CD4-positive, alpha-beta T cell (primary cell): Measurements from ENCODE around the gene TGFBR2. TPM values are rescaled to one million over a fixed set of nuclear protein-coding genes. Genes with fewer than 3 reads are reported as not detected.

Experiments used
- ATAC-seq: fragments of 200-7000 bp; cut with Tn5 transposase; one replicate; pipeline ENCODE4 v1.10.0; 2022; ENCODE audit warnings: mild to moderate bottlenecking; ENCODE audit not compliant: poor library complexity
- CTCF ChIA-PET: fragments of 350-600 bp; sonication (Branson Sonifier 250); formaldehyde crosslinking; loops from one replicate; lab custom pipeline; 2021; ENCODE audit warnings: antibody characterized with exemption, inconsistent platforms; lab: Charles Lee
- POLR2A ChIA-PET: fragments of 350-600 bp; sonication (Branson Sonifier 250); formaldehyde crosslinking; loops from one replicate; lab custom pipeline; 2021; ENCODE audit warnings: antibody characterized with exemption, inconsistent platforms; lab: Charles Lee
- DNase-seq, 14 experiments: peaks; one replicate each; pipeline ENCODE4 v3.0.0-alpha.2; 2013 to 2020; ENCODE audit warnings: mixed read lengths in 2 of 14
- H3K27ac ChIP-seq, 2 donors: one replicate each; pipeline versions ENCODE4 v1.5.1 to v1.7.0; 2013; ENCODE audit warnings: low read length in 2 of 2, low read depth in 1 of 2, mild to moderate bottlenecking in 1 of 2
- H3K27me3 ChIP-seq, 2 experiments: 1 replicate in 1 of 2; 2 replicates in 1 of 2; pipeline versions ENCODE4 v1.6.1 to v1.7.0; 2013; ENCODE audit warnings: low read length in 2 of 2, control low read depth in 1 of 2, mild to moderate bottlenecking in 1 of 2, moderate library complexity in 1 of 2; ENCODE audit not compliant: insufficient read depth in 2 of 2, control insufficient read depth in 1 of 2
- H3K36me3 ChIP-seq: one replicate; pipeline ENCODE4 v1.6.1; 2013; ENCODE audit warnings: low read length, control low read depth; ENCODE audit not compliant: insufficient read depth
- H3K4me1 ChIP-seq: one replicate; pipeline ENCODE4 v1.6.1; 2013; ENCODE audit warnings: low read length, control low read depth; ENCODE audit not compliant: insufficient read depth
- H3K4me3 ChIP-seq: one replicate; pipeline ENCODE4 v1.5.1; 2013; ENCODE audit warnings: mild to moderate bottlenecking, low read length, moderate library complexity
- H3K9me3 ChIP-seq, 2 experiments: 1 replicate in 1 of 2; 2 replicates in 1 of 2; pipeline versions ENCODE4 v1.6.1 to v1.7.0; 2013; ENCODE audit warnings: low read length in 2 of 2, mild to moderate bottlenecking in 2 of 2, control low read depth in 1 of 2, moderate library complexity in 1 of 2; ENCODE audit not compliant: control insufficient read depth in 1 of 2, insufficient read depth in 1 of 2
- H3K27ac Mint-ChIP-seq: one replicate; pipeline ENCODE4 v1.8.0; 2020; ENCODE audit warnings: mixed read lengths
- H3K27me3 Mint-ChIP-seq: one replicate; pipeline ENCODE4 v1.8.0; 2021; ENCODE audit warnings: mixed read lengths
- H3K36me3 Mint-ChIP-seq: one replicate; pipeline ENCODE4 v1.8.0; 2021; ENCODE audit warnings: low read depth, mixed read lengths
- H3K4me1 Mint-ChIP-seq: one replicate; pipeline ENCODE4 v1.8.0; 2021; ENCODE audit warnings: low read depth, mixed read lengths
- H3K4me3 Mint-ChIP-seq: one replicate; pipeline ENCODE4 v1.8.0; 2020; ENCODE audit warnings: mild to moderate bottlenecking, mixed read lengths
- H3K9me3 Mint-ChIP-seq: one replicate; pipeline ENCODE4 v1.8.0; 2020; ENCODE audit warnings: mixed read lengths
- intact Hi-C, 2 experiments: fragments of 100-400 bp; cut with DNase I in 1 of 2; cut with micrococcal nuclease in 1 of 2; formaldehyde crosslinking; loops; one replicate each; pipeline versions ENCODE4 v1.15.1 to v1.9.0; 2023 to 2025; cut with DNase I, micrococcal nuclease
- total RNA-seq, 174 experiments: library from RNA in 2 of 174; stranded (reverse) in 2 of 174; gene quantifications; one replicate each; pipeline ENCODE4 v1.2.3 and lab custom pipeline; 2021 to 2026
- TF ChIP-seq, protein P1 (sequence below): fragments of 200-600 bp; IDR thresholded peaks from one replicate; pipeline ENCODE4 v1.8.0; 2022; ENCODE audit warnings: antibody characterized with exemption, mild to moderate bottlenecking

TGFBR2 gene
- total RNA-seq, 2 experiments from 2014 or later: 203 to 205 TPM

DNA sequence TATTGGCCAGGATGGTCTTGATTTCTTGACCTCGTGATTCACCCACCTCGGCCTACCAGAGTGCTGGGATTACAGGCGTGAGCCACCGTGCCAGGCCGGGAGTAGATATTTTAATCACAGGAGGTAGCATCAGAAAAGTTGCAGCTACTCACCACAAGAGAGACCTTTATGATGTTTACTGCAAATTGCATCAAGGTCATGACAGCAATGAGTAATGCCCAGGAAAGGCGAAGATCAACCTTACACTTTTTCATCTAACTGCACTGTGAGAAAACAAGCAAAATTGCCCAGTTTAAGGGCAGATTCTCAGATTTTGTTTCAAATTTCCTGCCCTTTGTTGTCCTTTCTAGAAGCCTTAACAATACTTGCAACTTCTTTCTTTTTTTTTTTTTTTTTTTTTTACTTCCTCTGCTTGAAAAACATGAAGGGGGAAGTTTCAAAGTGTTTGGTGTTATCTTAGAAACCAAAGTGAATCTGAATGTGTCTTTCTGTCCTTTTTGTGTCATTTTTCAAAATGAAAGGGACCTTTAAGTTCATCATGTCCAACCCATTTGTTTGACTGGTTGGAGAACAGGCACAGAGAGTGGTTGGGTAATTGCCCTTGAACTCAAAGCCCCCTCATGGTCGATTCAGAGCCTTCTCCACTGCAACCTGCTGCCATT lies 25.0 kb downstream of the TGFBR2 start:
- no peaks in the 10 kb centered on the region for H3K9me3 Mint-ChIP-seq
- H3K36me3 Mint-ChIP-seq: peaks cover 79% of the 10 kb centered on the region
- TF ChIP-seq, protein P1, sequence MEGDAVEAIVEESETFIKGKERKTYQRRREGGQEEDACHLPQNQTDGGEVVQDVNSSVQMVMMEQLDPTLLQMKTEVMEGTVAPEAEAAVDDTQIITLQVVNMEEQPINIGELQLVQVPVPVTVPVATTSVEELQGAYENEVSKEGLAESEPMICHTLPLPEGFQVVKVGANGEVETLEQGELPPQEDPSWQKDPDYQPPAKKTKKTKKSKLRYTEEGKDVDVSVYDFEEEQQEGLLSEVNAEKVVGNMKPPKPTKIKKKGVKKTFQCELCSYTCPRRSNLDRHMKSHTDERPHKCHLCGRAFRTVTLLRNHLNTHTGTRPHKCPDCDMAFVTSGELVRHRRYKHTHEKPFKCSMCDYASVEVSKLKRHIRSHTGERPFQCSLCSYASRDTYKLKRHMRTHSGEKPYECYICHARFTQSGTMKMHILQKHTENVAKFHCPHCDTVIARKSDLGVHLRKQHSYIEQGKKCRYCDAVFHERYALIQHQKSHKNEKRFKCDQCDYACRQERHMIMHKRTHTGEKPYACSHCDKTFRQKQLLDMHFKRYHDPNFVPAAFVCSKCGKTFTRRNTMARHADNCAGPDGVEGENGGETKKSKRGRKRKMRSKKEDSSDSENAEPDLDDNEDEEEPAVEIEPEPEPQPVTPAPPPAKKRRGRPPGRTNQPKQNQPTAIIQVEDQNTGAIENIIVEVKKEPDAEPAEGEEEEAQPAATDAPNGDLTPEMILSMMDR: no peak
- peak; percentile 82 for ATAC-seq
- H3K4me1 ChIP-seq: peaks cover 78% of the 10 kb centered on the region
- H3K27ac Mint-ChIP-seq: peak overlapping the region; percentile 96
- peak overlapping the region; percentile 77 to 90 for H3K27ac ChIP-seq
- POLR2A ChIA-PET: interaction anchor here (0.6 to 18.3 kb wide), 15 partner anchors 9 to 301 kb away, joined by 3 to 297 read pairs (median 6); partner anchors contain the start of gene TGFBR2
- no peaks in the 10 kb centered on the region for H3K27me3 Mint-ChIP-seq
- no peaks in the 10 kb centered on the region for H3K27me3 ChIP-seq
- no peaks in the 10 kb centered on the region for H3K9me3 ChIP-seq
- peak overlapping the region; percentile 74 for H3K4me3 Mint-ChIP-seq
- CTCF ChIA-PET: interaction anchor here (0.5 to 1.6 kb wide), 4 partner anchors 11 to 62 kb away, joined by 3 to 6 read pairs (median 4); no protein-coding TSS in a partner anchor
- DNase-seq: peak in 13 of 14 experiments; percentile 17 to 87 (median 35)
- H3K36me3 ChIP-seq: peaks cover 15% of the 10 kb centered on the region
- H3K4me1 Mint-ChIP-seq: peaks cover 100% of the 10 kb centered on the region
- H3K4me3 ChIP-seq: peak overlapping the region; percentile 6
- intact Hi-C loops: loop anchor here (1.0 to 10.0 kb wide), 6 partner anchors 13 to 279 kb away; no protein-coding TSS in a partner anchor

DNA sequence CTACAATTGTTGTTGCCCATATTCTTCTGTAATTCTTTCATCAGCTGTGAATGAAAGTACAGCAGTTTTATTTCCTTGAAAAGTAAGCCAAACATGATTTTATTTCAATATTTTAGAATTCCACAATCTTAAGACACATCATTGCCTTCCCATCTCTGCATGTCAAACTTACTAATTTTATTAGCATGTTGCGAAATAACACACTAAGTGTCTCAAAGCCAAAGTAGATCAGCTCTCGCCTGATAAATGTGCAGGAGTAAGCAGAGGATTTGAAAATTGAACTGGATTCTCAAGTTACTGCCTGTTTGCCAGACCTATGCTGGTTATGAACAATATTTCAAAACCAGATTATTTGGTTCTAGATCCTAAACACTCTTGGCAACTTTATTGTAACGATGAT lies 25.7 kb downstream of the TGFBR2 start:
- intact Hi-C loops: loop anchor here (5.0 to 10.0 kb wide), 2 partner anchors 53 to 280 kb away; no protein-coding TSS in a partner anchor
- Mint-ChIP-seq H3K36me3 (peaks cover 75% of the 10 kb centered on the region), H3K27ac (peak overlapping the region; percentile 96), H3K4me1 (peaks cover 100% of the 10 kb centered on the region), H3K9me3 (no peaks in the 10 kb centered on the region), H3K4me3 (peak overlapping the region; percentile 74), H3K27me3 (no peaks in the 10 kb centered on the region)
- peak overlapping the region; percentile 2 for H3K4me3 ChIP-seq
- ChIA-PET POLR2A (interaction anchor here (1.2 to 18.3 kb wide), 10 partner anchors 9 to 276 kb away, joined by 5 to 297 read pairs (median 14); partner anchors contain the start of gene TGFBR2), CTCF (interaction anchor here (1.4 to 1.6 kb wide), 2 partner anchors 10 to 61 kb away, joined by 5 to 6 read pairs; no protein-coding TSS in a partner anchor)
- TF ChIP-seq, protein P1: no peak
- H3K27me3 ChIP-seq: no peaks in the 10 kb centered on the region
- peaks cover 16% of the 10 kb centered on the region for H3K36me3 ChIP-seq
- H3K9me3 ChIP-seq: no peaks in the 10 kb centered on the region
- ATAC-seq (no peak), DNase-seq (no peak)
- peak overlapping the region; percentile 77 to 90 for H3K27ac ChIP-seq
- H3K4me1 ChIP-seq: peaks cover 78% of the 10 kb centered on the region

DNA sequence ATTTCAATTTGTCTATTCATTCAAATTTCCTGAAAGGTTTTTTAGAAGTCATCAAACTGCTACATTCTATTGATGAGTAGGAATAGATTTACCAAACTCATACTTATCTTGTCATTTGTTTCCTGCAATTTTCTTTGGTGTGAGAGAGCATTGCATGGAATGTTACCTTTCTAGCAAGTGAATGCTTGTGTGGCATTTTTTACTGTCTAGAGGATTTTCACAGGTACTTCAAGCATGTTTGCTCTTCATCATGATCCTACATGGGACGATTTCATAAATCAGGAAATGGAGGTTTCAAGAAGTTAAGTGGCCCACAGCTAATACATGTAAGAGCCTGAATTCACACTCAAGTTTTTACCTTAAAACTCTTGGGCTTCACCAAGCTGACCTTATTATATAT lies 26.1 kb downstream of the TGFBR2 start:
- TF ChIP-seq, protein P1: no peak
- Histone ChIP-seq H3K36me3 (peaks cover 20% of the 10 kb centered on the region), H3K4me1 (peaks cover 80% of the 10 kb centered on the region), H3K27me3 (no peaks in the 10 kb centered on the region), H3K9me3 (no peaks in the 10 kb centered on the region), H3K27ac (peak overlapping the region; percentile 77 to 90), H3K4me3 (no peak overlapping the region)
- ATAC-seq: no peak
- Mint-ChIP-seq H3K27me3 (no peaks in the 10 kb centered on the region), H3K36me3 (peaks cover 77% of the 10 kb centered on the region), H3K4me1 (peaks cover 100% of the 10 kb centered on the region), H3K27ac (peak overlapping the region; percentile 96), H3K9me3 (no peaks in the 10 kb centered on the region), H3K4me3 (peak overlapping the region; percentile 74)
- intact Hi-C loops: loop anchor here (5.0 to 10.0 kb wide), 2 partner anchors 52 to 280 kb away; no protein-coding TSS in a partner anchor
- ChIA-PET POLR2A (interaction anchor here (1.2 to 18.3 kb wide), 7 partner anchors 11 to 32 kb away, joined by 5 to 297 read pairs (median 28); partner anchors contain the start of gene TGFBR2), CTCF (interaction anchor here (1.6 kb wide), 1 partner anchor 9 kb away, joined by 6 read pairs; no protein-coding TSS in a partner anchor)
- no peak for DNase-seq
